HFFc6 (cell line): ENCODE results near the gene PROK2. TPM values are rescaled to one million over a fixed set of nuclear protein-coding genes. Genes with fewer than 3 reads are reported as not detected.

ENCODE experiments used
- DNase-seq: peaks from one replicate; pipeline ENCODE4 v3.0.0-alpha.2; 2018
- H3K27ac Mint-ChIP-seq: 2 replicates; pipeline ENCODE4 v1.8.0; 2020; ENCODE audit warnings: mild to moderate bottlenecking, mixed read lengths
- H3K27me3 Mint-ChIP-seq: 2 replicates; pipeline ENCODE4 v1.8.0; 2021; ENCODE audit warnings: mild to moderate bottlenecking, moderate library complexity, mixed read lengths; ENCODE audit not compliant: insufficient read depth
- H3K36me3 Mint-ChIP-seq: 2 replicates; pipeline ENCODE4 v1.8.0; 2021; ENCODE audit warnings: low read depth, mixed read lengths
- H3K4me1 Mint-ChIP-seq: 2 replicates; pipeline ENCODE4 v1.8.0; 2020; ENCODE audit warnings: low read depth, mixed read lengths
- H3K4me3 Mint-ChIP-seq: 2 replicates; pipeline ENCODE4 v1.8.0; 2020; ENCODE audit warnings: mild to moderate bottlenecking, moderate library complexity, mixed read lengths
- H3K9me3 Mint-ChIP-seq: 2 replicates; pipeline ENCODE4 v1.8.0; 2020; ENCODE audit warnings: mild to moderate bottlenecking, mixed read lengths
- total RNA-seq, 6 experiments: library from RNA; stranded (reverse); fragmentation: NEBNext Ultra II Directional; extraction: Animal tissue kit (Norgen Biotek cat#: 25700); gene quantifications; 2 replicates in 1 of 6; 3 replicates in 5 of 6; pipeline ENCODE4 v1.2.3, GENCODE V29; 2021
- TF ChIP-seq, protein P1 (sequence below): fragments of 200-600 bp; sonication (generic); IDR thresholded peaks from 2 replicates; pipeline ENCODE4 v1.5.0; 2021; ENCODE audit warnings: antibody characterized with exemption, mild to moderate bottlenecking

PROK2 gene
- total RNA-seq, 6 experiments from 2014 or later = not detected

GRCh38 chr3:71809321-71810026, 24.5 kb upstream of the PROK2 start:
- Mint-ChIP-seq H3K27me3 (peaks cover 16% of the 10 kb centered on the region), H3K27ac (no peak overlapping the region), H3K4me3 (no peak overlapping the region), H3K9me3 (no peaks in the 10 kb centered on the region), H3K36me3 (no peaks in the 10 kb centered on the region), H3K4me1 (no peaks in the 10 kb centered on the region)
- TF ChIP-seq, protein P1, sequence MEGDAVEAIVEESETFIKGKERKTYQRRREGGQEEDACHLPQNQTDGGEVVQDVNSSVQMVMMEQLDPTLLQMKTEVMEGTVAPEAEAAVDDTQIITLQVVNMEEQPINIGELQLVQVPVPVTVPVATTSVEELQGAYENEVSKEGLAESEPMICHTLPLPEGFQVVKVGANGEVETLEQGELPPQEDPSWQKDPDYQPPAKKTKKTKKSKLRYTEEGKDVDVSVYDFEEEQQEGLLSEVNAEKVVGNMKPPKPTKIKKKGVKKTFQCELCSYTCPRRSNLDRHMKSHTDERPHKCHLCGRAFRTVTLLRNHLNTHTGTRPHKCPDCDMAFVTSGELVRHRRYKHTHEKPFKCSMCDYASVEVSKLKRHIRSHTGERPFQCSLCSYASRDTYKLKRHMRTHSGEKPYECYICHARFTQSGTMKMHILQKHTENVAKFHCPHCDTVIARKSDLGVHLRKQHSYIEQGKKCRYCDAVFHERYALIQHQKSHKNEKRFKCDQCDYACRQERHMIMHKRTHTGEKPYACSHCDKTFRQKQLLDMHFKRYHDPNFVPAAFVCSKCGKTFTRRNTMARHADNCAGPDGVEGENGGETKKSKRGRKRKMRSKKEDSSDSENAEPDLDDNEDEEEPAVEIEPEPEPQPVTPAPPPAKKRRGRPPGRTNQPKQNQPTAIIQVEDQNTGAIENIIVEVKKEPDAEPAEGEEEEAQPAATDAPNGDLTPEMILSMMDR = no peak
- no peak for DNase-seq

- no peaks in the 10 kb centered on the region for H3K36me3 Mint-ChIP-seq
- H3K9me3 Mint-ChIP-seq = no peaks in the 10 kb centered on the region
- TF ChIP-seq, protein P1 = no peak
- no peak for DNase-seq
- no peak overlapping the region for H3K4me3 Mint-ChIP-seq
- H3K27me3 Mint-ChIP-seq = peaks cover 18% of the 10 kb centered on the region
- no peak overlapping the region for H3K27ac Mint-ChIP-seq
- H3K4me1 Mint-ChIP-seq = no peaks in the 10 kb centered on the region
Observed at GRCh38 chr3:71806736-71807135, 21.8 kb upstream of the PROK2 start.

DNA sequence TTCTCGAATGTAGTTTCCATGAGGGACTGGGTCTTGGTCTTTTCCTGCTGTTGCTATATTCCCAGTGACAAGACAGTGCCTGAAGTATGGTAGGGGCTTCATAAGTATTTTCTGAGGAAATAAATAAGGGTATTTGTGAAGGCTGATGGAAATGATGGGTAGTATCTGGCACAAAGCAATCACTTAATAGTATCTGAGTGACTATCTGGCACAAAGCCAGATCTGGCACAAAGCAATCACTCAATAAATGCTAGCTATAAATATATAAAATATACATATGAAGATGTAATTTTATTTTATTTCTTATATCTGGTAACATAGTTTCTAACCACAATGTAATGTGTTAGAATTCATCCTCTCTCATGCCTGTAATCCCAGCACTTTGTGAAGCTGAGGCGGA, 20.7 kb upstream of the PROK2 start:
- Mint-ChIP-seq H3K27ac (no peak overlapping the region), H3K9me3 (no peaks in the 10 kb centered on the region), H3K36me3 (no peaks in the 10 kb centered on the region), H3K4me1 (no peaks in the 10 kb centered on the region), H3K27me3 (peaks cover 19% of the 10 kb centered on the region), H3K4me3 (no peak overlapping the region)
- TF ChIP-seq, protein P1 = no peak
- no peak for DNase-seq

- H3K9me3 Mint-ChIP-seq = no peaks in the 10 kb centered on the region
- no peak overlapping the region for H3K27ac Mint-ChIP-seq
- no peak for DNase-seq
- TF ChIP-seq, protein P1 = no peak
- no peaks in the 10 kb centered on the region for H3K4me1 Mint-ChIP-seq
- H3K27me3 Mint-ChIP-seq = peaks cover 18% of the 10 kb centered on the region
- H3K4me3 Mint-ChIP-seq = no peak overlapping the region
- H3K36me3 Mint-ChIP-seq = no peaks in the 10 kb centered on the region
Observed at GRCh38 chr3:71805199-71805598, 20.3 kb upstream of the PROK2 start.

- H3K4me3 Mint-ChIP-seq = no peak overlapping the region
- no peaks in the 10 kb centered on the region for H3K36me3 Mint-ChIP-seq
- H3K4me1 Mint-ChIP-seq = no peaks in the 10 kb centered on the region
- TF ChIP-seq, protein P1 = no peak
- H3K9me3 Mint-ChIP-seq = no peaks in the 10 kb centered on the region
- no peak overlapping the region for H3K27ac Mint-ChIP-seq
- H3K27me3 Mint-ChIP-seq = peaks cover 21% of the 10 kb centered on the region
- DNase-seq = no peak
Observed at GRCh38 chr3:71803248-71803647, 18.3 kb upstream of the PROK2 start.
